ENCODE results near the gene ADAM33.

ADAM33 gene

DNA sequence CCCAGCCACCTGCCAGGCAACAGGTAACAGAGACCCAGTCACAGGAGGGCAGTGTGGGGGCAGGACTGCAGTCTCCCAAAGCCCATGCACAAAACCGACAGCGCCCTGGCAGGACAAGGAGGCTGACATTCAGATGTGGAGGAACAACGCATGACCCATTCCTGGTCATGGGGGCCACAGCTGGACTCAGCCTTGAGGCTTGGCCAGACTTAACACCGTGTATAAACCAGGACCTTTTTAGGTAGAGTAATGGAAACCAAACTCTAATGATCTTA, 26.7 kb downstream of the ADAM33 start:
- Histone ChIP-seq H3K9me2 (replicated peaks; ENCODE audit: insufficient read depth, low read length) (no peaks in the 10 kb centered on the region), H4K20me1 (ENCODE audit: low read depth, low read length) (no peaks in the 10 kb centered on the region), H3K9me3 (ENCODE audit: insufficient read depth, low read length) (no peaks in the 10 kb centered on the region), H3K4me3 (ENCODE audit: insufficient read depth, low read length, poor library complexity, severe bottlenecking) (no peak overlapping the region), H3K9ac (ENCODE audit: low read length) (no peak overlapping the region), H3K36me3 (ENCODE audit: low read length) (no peaks in the 10 kb centered on the region), H3K79me2 (ENCODE audit: insufficient read depth, low read length) (no peaks in the 10 kb centered on the region), H2AFZ (ENCODE audit: low read depth, low read length, severe bottlenecking) (no peak overlapping the region), H3K4me2 (ENCODE audit: low read depth, low read length, poor library complexity, severe bottlenecking) (no peak overlapping the region), H3F3A (ENCODE audit: insufficient read depth) (no peaks in the 10 kb centered on the region), H3K27me3 (ENCODE audit: low read length) (no peaks in the 10 kb centered on the region), H3K27ac (ENCODE audit: low read depth, low read length) (no peak overlapping the region)
- TF ChIP-seq EZH2phosphoT487 (conservative IDR thresholded peaks at IDR 0.05; ENCODE audit: low read length): no peak
- TF ChIP-seq, protein P1, sequence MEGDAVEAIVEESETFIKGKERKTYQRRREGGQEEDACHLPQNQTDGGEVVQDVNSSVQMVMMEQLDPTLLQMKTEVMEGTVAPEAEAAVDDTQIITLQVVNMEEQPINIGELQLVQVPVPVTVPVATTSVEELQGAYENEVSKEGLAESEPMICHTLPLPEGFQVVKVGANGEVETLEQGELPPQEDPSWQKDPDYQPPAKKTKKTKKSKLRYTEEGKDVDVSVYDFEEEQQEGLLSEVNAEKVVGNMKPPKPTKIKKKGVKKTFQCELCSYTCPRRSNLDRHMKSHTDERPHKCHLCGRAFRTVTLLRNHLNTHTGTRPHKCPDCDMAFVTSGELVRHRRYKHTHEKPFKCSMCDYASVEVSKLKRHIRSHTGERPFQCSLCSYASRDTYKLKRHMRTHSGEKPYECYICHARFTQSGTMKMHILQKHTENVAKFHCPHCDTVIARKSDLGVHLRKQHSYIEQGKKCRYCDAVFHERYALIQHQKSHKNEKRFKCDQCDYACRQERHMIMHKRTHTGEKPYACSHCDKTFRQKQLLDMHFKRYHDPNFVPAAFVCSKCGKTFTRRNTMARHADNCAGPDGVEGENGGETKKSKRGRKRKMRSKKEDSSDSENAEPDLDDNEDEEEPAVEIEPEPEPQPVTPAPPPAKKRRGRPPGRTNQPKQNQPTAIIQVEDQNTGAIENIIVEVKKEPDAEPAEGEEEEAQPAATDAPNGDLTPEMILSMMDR (IDR thresholded peaks at IDR 0.05; ENCODE audit: insufficient read depth, low read length, poor library complexity, severe bottlenecking): no peak

DNA sequence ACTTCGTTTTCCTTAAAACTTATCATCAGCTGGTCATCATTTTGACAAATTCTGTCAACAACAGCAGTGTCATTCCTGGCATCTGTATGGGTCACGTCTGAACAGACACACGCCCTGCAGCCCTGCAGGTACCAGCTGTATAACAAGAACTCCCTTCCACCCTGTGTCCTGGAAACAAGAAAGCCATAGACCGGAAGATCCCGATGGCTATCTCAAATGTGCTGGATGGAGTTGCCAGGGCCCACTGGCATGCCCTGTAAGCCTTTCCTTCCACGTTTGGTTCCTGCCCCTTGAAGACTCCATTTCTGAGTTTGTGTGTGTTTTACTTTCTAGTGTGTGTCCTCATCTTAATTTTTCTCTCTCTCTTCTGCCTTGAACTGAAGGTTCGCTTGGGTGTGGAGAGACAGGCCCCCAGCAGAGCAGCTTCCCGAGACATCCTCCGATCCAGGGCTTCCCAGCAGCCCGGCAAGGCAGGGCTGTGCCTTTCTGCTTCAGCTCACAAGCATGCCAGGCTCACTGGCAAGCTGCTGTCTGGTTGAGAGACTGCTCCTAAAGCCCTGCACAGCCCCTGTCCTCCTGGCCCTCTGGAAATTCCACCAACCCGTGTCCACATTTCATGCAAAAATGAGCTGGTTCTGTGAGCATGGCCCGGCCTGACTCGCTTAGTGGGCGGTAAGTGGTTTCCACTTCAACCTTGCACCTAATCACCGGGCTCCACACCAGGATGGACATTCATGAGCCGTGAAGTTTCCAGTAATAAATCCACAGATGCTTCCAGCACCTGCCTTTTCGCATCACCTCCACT, 27.3 kb downstream of the ADAM33 start:
- H3F3A ChIP-seq (ENCODE audit: insufficient read depth): no peaks in the 10 kb centered on the region
- TF ChIP-seq, protein P1 (IDR thresholded peaks at IDR 0.05; ENCODE audit: insufficient read depth, low read length, poor library complexity, severe bottlenecking): no peak
- no peak for TF ChIP-seq EZH2phosphoT487 (conservative IDR thresholded peaks at IDR 0.05; ENCODE audit: low read length)
- no peak overlapping the region for H3K4me2 ChIP-seq (ENCODE audit: low read depth, low read length, poor library complexity, severe bottlenecking)
- H2AFZ ChIP-seq (ENCODE audit: low read depth, low read length, severe bottlenecking): no peak overlapping the region
- H3K27ac ChIP-seq (ENCODE audit: low read depth, low read length): no peak overlapping the region
- no peaks in the 10 kb centered on the region for H3K9me2 ChIP-seq (replicated peaks; ENCODE audit: insufficient read depth, low read length)
- no peaks in the 10 kb centered on the region for H3K79me2 ChIP-seq (ENCODE audit: insufficient read depth, low read length)
- H3K27me3 ChIP-seq (ENCODE audit: low read length): no peaks in the 10 kb centered on the region
- H3K9me3 ChIP-seq (ENCODE audit: insufficient read depth, low read length): no peaks in the 10 kb centered on the region
- H3K4me3 ChIP-seq (ENCODE audit: insufficient read depth, low read length, poor library complexity, severe bottlenecking): no peak overlapping the region
- H3K36me3 ChIP-seq (ENCODE audit: low read length): no peaks in the 10 kb centered on the region
- no peaks in the 10 kb centered on the region for H4K20me1 ChIP-seq (ENCODE audit: low read depth, low read length)
- no peak overlapping the region for H3K9ac ChIP-seq (ENCODE audit: low read length)

DNA sequence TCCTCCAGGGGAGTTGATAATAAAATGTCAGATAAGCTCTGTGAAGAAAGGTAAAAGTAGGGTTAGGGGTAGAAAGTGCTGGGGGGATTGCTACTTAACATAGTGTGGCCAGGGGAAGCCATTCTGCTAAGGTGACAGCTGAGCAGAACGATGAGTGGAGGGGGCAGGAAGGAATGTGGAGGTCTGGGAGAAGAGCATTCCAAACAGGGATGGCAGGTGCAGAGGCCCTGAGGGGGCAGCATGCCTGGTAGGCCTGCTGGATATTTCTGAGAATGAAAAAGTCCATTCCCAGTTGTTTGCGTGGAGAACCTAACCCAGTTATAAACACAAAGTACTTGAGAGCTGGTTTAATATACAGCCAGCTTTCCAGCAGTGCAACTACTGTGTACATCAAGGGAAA, 27.9 kb downstream of the ADAM33 start:
- Histone ChIP-seq H3K36me3 (ENCODE audit: low read length) (no peaks in the 10 kb centered on the region), H3K27ac (ENCODE audit: low read depth, low read length) (no peak overlapping the region), H3K27me3 (ENCODE audit: low read length) (no peaks in the 10 kb centered on the region), H4K20me1 (ENCODE audit: low read depth, low read length) (no peaks in the 10 kb centered on the region), H3K4me2 (ENCODE audit: low read depth, low read length, poor library complexity, severe bottlenecking) (no peak overlapping the region), H3K4me3 (ENCODE audit: insufficient read depth, low read length, poor library complexity, severe bottlenecking) (no peak overlapping the region), H3F3A (ENCODE audit: insufficient read depth) (no peaks in the 10 kb centered on the region), H3K9me3 (ENCODE audit: insufficient read depth, low read length) (no peaks in the 10 kb centered on the region), H3K9me2 (replicated peaks; ENCODE audit: insufficient read depth, low read length) (no peaks in the 10 kb centered on the region), H3K9ac (ENCODE audit: low read length) (no peak overlapping the region), H2AFZ (ENCODE audit: low read depth, low read length, severe bottlenecking) (no peak overlapping the region), H3K79me2 (ENCODE audit: insufficient read depth, low read length) (no peaks in the 10 kb centered on the region)
- TF ChIP-seq, protein P1 (IDR thresholded peaks at IDR 0.05; ENCODE audit: insufficient read depth, low read length, poor library complexity, severe bottlenecking): no peak
- no peak for TF ChIP-seq EZH2phosphoT487 (conservative IDR thresholded peaks at IDR 0.05; ENCODE audit: low read length)
